ENCODE results near the gene ADCK1.
A peak's percentile ranks its signal among the peaks of the same experiment; 100 is the strongest.
"Not testable (repeated sequence)": the region's sequence is repeated elsewhere in the genome, so short reads cannot be mapped to it uniquely, and the experiment has no call there.

ADCK1 gene

GRCh38 chr14:77799863-77800730 is at the start of gene ADCK1:
Gene ADCK1 (plus strand): TSS chr14:77800109. CDS start chr14:77818979, 18,870 bp downstream.
- peak; percentile 90 for DNase-seq

DNA sequence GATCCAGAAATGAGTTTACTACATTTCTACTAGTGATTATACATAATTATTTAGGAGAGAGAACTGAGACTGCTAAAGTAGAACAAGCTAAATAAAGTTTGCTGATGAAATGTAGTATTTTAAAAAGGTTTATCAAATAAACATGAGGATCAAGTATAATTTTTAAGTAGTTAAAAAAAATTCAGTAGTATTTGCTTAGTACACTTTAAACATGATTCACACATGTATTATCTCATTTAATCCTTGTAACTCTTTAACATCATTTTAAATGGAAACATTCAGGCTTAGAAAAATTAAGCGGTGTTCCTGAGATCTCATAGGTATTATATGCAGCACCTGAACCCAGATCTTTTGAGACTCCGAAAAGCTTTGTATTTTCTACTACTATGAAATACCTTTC is 47.6 kb upstream of the ADCK1 start:
- DNase-seq, result no peak

DNA sequence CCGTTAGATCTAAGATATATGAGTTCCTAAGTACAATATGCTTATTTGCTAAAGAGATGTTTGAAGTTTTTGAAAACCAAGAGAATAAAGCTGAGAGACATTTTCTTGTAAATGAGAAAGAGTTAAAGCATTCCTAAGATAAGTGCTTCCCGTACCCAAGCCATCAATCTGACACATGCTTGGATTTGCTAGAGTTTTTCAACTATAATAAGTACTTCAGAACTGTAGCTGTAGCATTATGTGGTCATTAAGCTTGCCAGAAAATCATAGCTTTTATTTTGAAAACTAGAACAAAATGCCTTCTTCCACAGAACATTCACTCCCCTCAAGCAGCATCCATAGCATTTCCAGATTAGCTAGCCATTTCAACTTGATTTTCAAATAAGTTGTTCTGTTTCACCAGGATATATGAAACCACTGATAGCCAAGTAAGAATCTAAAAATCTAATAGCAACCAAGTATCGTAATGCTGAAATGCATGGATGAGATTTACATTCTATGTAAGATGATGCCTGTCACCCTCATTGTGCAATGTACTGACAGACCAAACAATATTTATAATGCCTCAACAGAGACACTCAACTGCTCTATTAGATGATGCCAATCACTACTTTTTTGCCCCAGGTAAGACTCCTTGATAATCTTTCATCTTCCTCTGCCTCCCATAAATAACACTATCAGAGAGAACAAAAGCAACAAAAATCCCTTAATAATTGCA is 47.0 kb upstream of the ADCK1 start:
- no peak for DNase-seq

GRCh38 chr14:77760381-77761204 is 39.3 kb upstream of the ADCK1 start, which contains the start of gene SNW1:
Gene SNW1 (minus strand): TSS chr14:77761156. CDS start chr14:77761127, 29 bp downstream.
- peak; percentile 94 for DNase-seq

DNA sequence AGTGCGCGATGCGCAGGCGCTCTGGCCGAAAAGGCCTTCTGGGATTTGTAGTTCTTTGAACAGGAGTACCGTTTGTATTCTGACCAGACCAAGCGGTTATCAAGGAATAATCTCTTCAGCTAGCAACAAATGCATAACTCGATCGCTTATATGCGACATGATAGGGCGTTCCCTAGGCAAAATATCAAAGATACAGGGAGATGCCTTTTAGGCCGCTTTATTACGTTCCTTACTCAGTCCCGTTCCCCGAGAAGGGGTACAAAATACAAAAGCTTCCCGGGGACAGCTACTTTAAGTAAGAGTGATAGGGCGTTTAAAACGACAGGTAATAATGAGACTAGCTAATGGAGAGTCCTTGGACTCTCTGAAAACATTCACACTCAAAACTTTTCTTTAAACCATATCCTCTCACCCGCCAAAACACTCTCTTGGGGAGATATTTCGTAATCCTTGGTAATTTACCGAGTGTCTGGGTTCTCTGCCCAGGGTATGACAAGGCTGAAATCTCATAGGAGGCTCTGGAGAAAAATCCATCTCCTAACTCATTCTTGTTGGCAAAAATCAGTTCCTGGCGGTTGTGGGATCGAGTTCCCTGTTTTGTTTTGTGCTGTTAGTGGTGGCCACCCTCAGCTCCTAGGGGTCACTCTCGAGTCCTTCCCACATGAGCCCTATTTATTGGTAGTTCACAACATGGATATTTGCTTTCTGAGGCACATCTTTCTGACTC is 38.5 kb upstream of the ADCK1 start:
- peak; percentile 36 for DNase-seq

GRCh38 chr14:77763316-77763715 is 36.6 kb upstream of the ADCK1 start:
- no peak for DNase-seq

GRCh38 chr14:77763978-77764377 is 35.9 kb upstream of the ADCK1 start:
- DNase-seq, result no peak

GRCh38 chr14:77768442-77769069 is 31.4 kb upstream of the ADCK1 start:
- not testable (repeated sequence) for DNase-seq

GRCh38 chr14:77773966-77774365 is 25.9 kb upstream of the ADCK1 start:
- DNase-seq, result not testable (repeated sequence)

DNA sequence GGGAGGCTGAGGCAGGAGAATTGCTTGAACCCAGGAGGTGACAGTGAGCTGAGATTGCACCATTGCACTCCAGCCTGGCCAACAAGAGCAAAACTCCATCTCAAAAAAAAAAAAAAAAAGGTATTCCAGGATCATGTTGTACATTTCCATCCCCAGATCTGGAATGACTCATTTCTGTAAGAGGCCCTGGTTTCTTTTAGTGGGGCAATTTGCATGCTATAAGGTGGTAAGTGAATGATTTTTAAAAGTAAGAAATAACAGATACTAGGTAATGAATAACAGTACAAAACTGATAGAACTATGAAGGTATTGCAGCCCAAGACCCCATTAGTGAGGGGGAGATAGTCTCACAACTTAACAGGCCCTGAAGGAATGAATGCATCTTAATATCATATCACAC is 17.7 kb upstream of the ADCK1 start:
- DNase-seq, result no peak

DNA sequence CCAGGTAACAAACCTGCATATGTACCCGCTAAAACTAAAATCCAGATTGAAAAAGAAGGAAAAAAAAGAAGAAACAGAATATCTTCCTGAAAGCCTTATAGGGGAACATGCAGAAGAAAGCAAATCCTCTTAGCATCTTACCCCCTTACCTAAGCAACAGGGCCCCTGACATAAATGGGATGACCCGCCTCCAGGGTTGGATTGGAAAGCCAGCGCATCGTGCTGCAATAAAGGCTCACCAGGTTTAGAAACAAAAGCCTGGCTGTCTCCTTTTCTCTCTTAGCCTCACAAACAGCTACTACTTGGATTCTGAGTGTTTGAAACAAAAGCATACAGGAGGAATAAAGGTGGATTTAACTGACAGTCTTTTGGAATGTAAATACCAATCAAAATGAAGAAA is 13.8 kb upstream of the ADCK1 start:
- DNase-seq, result no peak

GRCh38 chr14:77790566-77791224 is 9.2 kb upstream of the ADCK1 start:
- no peak for DNase-seq

- DNase-seq, result no peak
These were observed 8.7 kb upstream of the ADCK1 start for GRCh38 chr14:77791225-77791600.

DNA sequence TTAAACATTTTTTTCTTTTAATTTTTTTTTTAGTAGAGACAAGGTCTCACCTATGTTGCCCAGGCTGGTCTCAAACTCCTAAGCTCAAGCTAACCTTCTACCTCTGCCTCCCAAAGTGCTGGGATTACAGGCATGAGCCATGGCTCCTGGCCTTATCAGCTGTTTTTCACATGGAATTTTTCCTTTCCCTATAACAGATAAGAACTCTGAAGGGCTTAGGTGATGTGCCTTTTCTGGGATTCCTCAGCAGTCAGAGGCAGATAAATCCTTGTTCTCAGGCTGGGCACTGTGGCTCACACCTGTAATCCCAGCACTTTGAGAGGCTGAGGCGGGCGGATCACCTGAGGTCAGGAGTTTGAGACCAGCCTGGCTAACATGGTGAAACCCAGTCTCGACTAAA is 6.7 kb upstream of the ADCK1 start:
- not testable (repeated sequence) for DNase-seq

DNA sequence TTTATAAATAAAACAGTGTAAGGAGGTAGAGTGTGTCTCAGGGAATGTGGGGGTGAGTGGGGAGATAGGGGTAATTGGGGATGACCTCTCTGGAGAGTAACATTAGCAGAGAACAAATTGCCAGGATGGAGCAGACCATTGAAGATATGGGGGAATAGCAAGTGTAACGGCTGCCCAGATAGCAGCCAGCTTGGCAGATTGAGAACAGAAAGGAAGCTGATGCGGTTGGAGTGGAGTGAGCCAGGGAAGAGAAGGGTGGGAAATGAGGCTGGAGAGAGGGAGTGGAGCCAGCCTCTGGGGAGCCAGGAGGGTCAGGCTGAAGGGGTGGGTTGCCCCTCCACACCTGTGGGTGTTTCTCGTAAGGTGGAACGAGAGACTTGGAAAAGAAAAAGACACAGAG is 5.6 kb upstream of the ADCK1 start:
- no peak for DNase-seq

- not testable (repeated sequence) for DNase-seq
These were observed 453 bp upstream of the ADCK1 start for GRCh38 chr14:77799456-77799855.

DNA sequence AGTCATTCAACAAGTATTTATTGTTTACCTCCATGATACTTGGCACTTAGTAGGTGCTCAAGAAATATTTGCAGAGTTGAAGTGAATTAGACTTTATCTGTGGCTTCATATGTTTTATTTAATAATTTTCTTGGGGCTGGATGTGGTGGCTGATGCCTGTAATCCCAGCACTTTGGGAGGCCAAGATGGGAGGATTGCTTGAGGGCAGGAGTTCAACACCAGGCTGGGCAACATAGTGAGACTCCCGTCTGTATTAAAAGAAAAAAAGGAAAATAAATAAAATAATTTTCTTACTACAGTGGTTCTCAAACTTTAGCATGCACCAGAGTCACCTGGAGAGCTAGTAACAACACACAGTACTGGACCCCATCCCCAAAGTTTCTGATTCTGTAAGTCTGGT is 905 bp downstream of the ADCK1 start:
- no peak for DNase-seq

DNA sequence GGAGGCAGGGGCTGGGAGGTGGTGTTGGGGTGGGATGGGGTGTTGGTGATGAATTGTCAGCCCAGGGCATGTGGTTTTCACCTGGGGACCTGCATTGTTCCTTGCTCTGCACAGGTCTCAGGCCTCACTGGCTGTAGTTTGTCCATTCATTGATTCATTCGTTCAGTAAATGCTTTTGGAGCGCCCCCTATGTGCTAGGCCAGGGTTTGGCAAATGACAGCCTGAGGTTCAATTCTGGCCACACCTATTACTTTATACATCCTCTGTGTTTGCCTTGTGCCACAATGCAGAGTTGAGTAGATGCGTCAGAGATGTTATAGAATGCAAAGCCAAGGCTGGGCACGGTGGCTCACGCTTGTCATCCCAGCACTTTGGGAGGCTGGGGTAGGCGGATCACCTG is 4.7 kb downstream of the ADCK1 start:
- no peak for DNase-seq

DNA sequence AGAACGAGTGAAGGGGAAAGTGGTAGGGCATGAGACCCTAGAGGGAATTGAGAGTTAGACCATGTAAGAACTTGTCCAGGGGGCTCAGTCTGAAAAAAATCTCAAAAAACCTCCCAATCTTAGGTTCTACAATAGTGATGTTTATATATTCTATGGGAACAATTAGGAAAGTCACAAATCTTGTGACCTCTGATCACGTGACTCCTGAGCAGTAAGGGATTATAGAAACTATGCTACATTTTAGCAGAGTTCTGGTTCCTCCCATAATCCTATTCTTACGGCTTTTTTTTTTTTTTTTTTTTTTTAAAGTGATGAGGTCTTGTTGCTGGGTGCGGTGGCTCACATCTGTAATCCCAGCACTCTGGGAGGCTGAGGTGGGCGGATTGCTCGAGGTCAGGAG is 5.8 kb downstream of the ADCK1 start:
- DNase-seq, result no peak

DNA sequence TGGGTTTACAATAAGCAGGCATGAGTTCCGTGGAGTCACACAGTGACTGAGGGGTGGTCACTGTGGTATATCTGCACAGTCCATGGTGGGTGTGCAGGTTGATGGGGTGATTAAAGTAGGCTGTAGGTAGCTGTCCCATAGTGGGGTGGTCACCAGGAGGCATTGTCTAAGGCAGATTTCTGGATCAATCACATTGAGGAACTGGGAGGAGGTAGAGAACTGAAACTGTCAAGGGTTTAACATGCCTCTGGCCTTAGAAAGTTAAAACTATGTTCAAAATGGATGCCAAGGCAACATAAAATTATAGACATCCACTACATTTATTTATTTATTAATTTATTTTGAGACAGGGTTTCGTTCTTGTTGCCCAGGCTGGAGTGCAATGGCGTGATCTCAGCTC is 8.3 kb downstream of the ADCK1 start:
- DNase-seq, result no peak

GRCh38 chr14:77809011-77809410 is 9.1 kb downstream of the ADCK1 start:
- no peak for DNase-seq
